Measurements from ENCODE around the gene PCDHA5. TPM values are rescaled to one million over a fixed set of nuclear protein-coding genes. Genes with fewer than 3 reads are reported as not detected.

The PCDHA5 gene
- total RNA-seq, 4 donors from 2014 or later: 0.61 to 2.3 (median 0.69) TPM; not detected in 1

GRCh38 chr5:140868721-140869554 is 47.5 kb downstream of the PCDHA5 start, which contains the start of gene PCDHA11:
Gene PCDHA11, plus strand, starts transcription at chr5:140868957. Its CDS starts 147 bp downstream, at chr5:140869104.
- no peaks in the 10 kb centered on the region for H3K27me3 ChIP-seq
- no peaks in the 10 kb centered on the region for H3K9me3 ChIP-seq
- DNase-seq: no peak
- H3K27ac ChIP-seq: no peak within 1 kb of the TSS
- TF ChIP-seq POLR2A (IDR thresholded peaks at IDR 0.05) (no peak), CTCF (IDR thresholded peaks at IDR 0.05) (peak in 3 of 4 experiments; percentile 8 to 30 (median 12))
- no peak within 1 kb of the TSS for H3K4me3 ChIP-seq
- H3K4me1 ChIP-seq: no peaks in the 10 kb centered on the region
- intact Hi-C loops (cut with DNase I; ENCODE audit: low total_unique reads): no loop called here
- no peaks in the 10 kb centered on the region for H3K36me3 ChIP-seq

GRCh38 chr5:140869555-140869886 is 48.1 kb downstream of the PCDHA5 start:
- Histone ChIP-seq H3K36me3 (no peaks in the 10 kb centered on the region), H3K27ac (no peak overlapping the region), H3K9me3 (no peaks in the 10 kb centered on the region), H3K4me3 (no peak overlapping the region), H3K27me3 (no peaks in the 10 kb centered on the region), H3K4me1 (no peaks in the 10 kb centered on the region)
- intact Hi-C loops (cut with DNase I; ENCODE audit: low total_unique reads): no loop called here
- TF ChIP-seq CTCF (IDR thresholded peaks at IDR 0.05) (no peak), POLR2A (IDR thresholded peaks at IDR 0.05) (no peak)
- DNase-seq: no peak

- no peaks in the 10 kb centered on the region for H3K36me3 ChIP-seq
- no peaks in the 10 kb centered on the region for H3K27me3 ChIP-seq
- no peak overlapping the region for H3K4me3 ChIP-seq
- no peaks in the 10 kb centered on the region for H3K9me3 ChIP-seq
- intact Hi-C loops (cut with DNase I; ENCODE audit: low total_unique reads): no loop called here
- no peak for DNase-seq
- H3K27ac ChIP-seq: no peak overlapping the region
- H3K4me1 ChIP-seq: no peaks in the 10 kb centered on the region
- TF ChIP-seq POLR2A (IDR thresholded peaks at IDR 0.05) (no peak), CTCF (IDR thresholded peaks at IDR 0.05) (no peak)
Measured at GRCh38 chr5:140870221-140871201, 49.1 kb downstream of the PCDHA5 start.

Other genes starting within 250 kb of the PCDHA5 start
- 10 to 100 TPM in 3 of 4 donors, under 1 TPM in 1; 0.51 to 48.5 (median 34.0) TPM for gene CD14, start 188.4 kb upstream of the PCDHA5 start, total RNA-seq
- 10 to 100 TPM in 3 of 4 donors, 1 to 10 TPM in 1; 6.2 to 36.2 (median 22.7) TPM for gene TMCO6, start 182.2 kb upstream of the PCDHA5 start, total RNA-seq
- 100 to 1,000 TPM in 1 of 4 donors, 10 to 100 TPM in 3; 17.2 to 103 (median 35.6) TPM for gene NDUFA2, start 174.0 kb upstream of the PCDHA5 start, total RNA-seq
- 100 to 1,000 TPM in 2 of 4 donors, 10 to 100 TPM in 2; 60.9 to 265 (median 89.3) TPM for gene IK, start 173.8 kb upstream of the PCDHA5 start, total RNA-seq
- gene WDR55, start 156.7 kb upstream of the PCDHA5 start, total RNA-seq: 10 to 100 TPM in 3 of 4 donors, 1 to 10 TPM in 1; 5.9 to 21.9 (median 17.9) TPM
- 1 to 10 TPM in 2 of 4 donors, under 1 TPM in 2; 0.28 to 2.6 (median 0.92) TPM for gene DND1, start 148.0 kb upstream of the PCDHA5 start, total RNA-seq
- gene HARS1, start 130.2 kb upstream of the PCDHA5 start, total RNA-seq: 10 to 100 TPM; 20.3 to 50.5 (median 40.4) TPM
- gene HARS2, start 130.2 kb upstream of the PCDHA5 start, total RNA-seq: 10 to 100 TPM in 2 of 4 donors, 1 to 10 TPM in 2; 2.6 to 38.0 (median 15.7) TPM
- 10 to 100 TPM; 18.2 to 41.9 (median 30.4) TPM for gene ZMAT2, start 121.2 kb upstream of the PCDHA5 start, total RNA-seq
- gene PCDHA1, start 35.5 kb upstream of the PCDHA5 start, total RNA-seq: under 1 TPM in 1 of 4 donors, not detected in 3; 0.41 TPM
- under 1 TPM in 3 of 4 donors, not detected in 1; 0.26 to 0.76 (median 0.52) TPM for gene PCDHA2, start 26.8 kb upstream of the PCDHA5 start, total RNA-seq
- gene PCDHA3, start 20.6 kb upstream of the PCDHA5 start, total RNA-seq: 1 to 10 TPM in 3 of 4 donors, not detected in 1; 1.6 to 2.4 (median 1.8) TPM
- 1 to 10 TPM in 1 of 4 donors, under 1 TPM in 3; 0.26 to 5.8 (median 0.59) TPM for gene PCDHA4, start 14.5 kb upstream of the PCDHA5 start, total RNA-seq
- gene PCDHA6, start 6.3 kb downstream of the PCDHA5 start, total RNA-seq: 1 to 10 TPM in 3 of 4 donors, under 1 TPM in 1; 0.29 to 2.4 (median 1.3) TPM
- 10 to 100 TPM in 1 of 4 donors, 1 to 10 TPM in 1, under 1 TPM in 1, not detected in 1; 0.98 to 24.6 (median 2.2) TPM for gene PCDHA7, start 12.7 kb downstream of the PCDHA5 start, total RNA-seq
- gene PCDHA8, start 19.6 kb downstream of the PCDHA5 start, total RNA-seq: 1 to 10 TPM in 2 of 4 donors, not detected in 2; 1.2 to 1.9 TPM
- gene PCDHA9, start 26.8 kb downstream of the PCDHA5 start, total RNA-seq: 1 to 10 TPM in 1 of 4 donors, under 1 TPM in 3; 0.26 to 1.2 (median 0.64) TPM
- gene PCDHA10, start 34.3 kb downstream of the PCDHA5 start, total RNA-seq: 1 to 10 TPM in 2 of 4 donors, under 1 TPM in 2; under 0.01 to 3.1 (median 1.6) TPM
- 1 to 10 TPM in 1 of 4 donors, under 1 TPM in 3; 0.26 to 2.1 (median 0.63) TPM for gene PCDHA11, start 47.3 kb downstream of the PCDHA5 start, total RNA-seq
- gene PCDHA12, start 53.7 kb downstream of the PCDHA5 start, total RNA-seq: 1 to 10 TPM in 3 of 4 donors, under 1 TPM in 1; 0.98 to 9.4 (median 1.5) TPM
- 1 to 10 TPM in 2 of 4 donors, under 1 TPM in 1, not detected in 1; 0.70 to 2.8 (median 2.1) TPM for gene PCDHA13, start 60.5 kb downstream of the PCDHA5 start, total RNA-seq
- 1 to 10 TPM in 2 of 4 donors, under 1 TPM in 1, not detected in 1; under 0.01 to 1.7 (median 1.2) TPM for gene PCDHAC1, start 104.7 kb downstream of the PCDHA5 start, total RNA-seq
- gene PCDHAC2, start 144.9 kb downstream of the PCDHA5 start, total RNA-seq: 1 to 10 TPM in 2 of 4 donors, under 1 TPM in 2; under 0.01 to 7.1 (median 1.1) TPM
- gene PCDHB1, start 229.8 kb downstream of the PCDHA5 start, total RNA-seq: under 1 TPM in 1 of 4 donors, not detected in 3; 0.28 TPM